ENCODE results near the gene CDK19. TPM values are rescaled to one million over a fixed set of nuclear protein-coding genes. Genes with fewer than 3 reads are reported as not detected.

CDK19 gene
- total and polyA plus RNA-seq, 9 of the 15 experiments (the other 6 are each of a cell fraction or from before 2014, with no cell fraction given), result 3.8 to 15.2 (median 7.4) TPM

GRCh38 chr6:110815411-110816409, at the start of gene CDK19 (continued):
- peak; percentile 75 for TF ChIP-seq ZNF592 (IDR thresholded peaks at IDR 0.05)
- TF ChIP-seq HNRNPUL1 (IDR thresholded peaks at IDR 0.05; ENCODE audit: low read length), result no peak
- TF ChIP-seq HNRNPH1 (optimal IDR thresholded peaks at IDR 0.05; ENCODE audit: low read depth, low read length), result no peak
- TF ChIP-seq ZNF175 (CRISPR knock-in tag; IDR thresholded peaks at IDR 0.05; ENCODE audit: low read depth), result peak; percentile 26; the same call in 1 of the 2 replicates
- TF ChIP-seq ZNF143 (CRISPR knock-in tag; IDR thresholded peaks at IDR 0.05), result peak; percentile 91
- TF ChIP-seq PTTG1 (tag; IDR thresholded peaks at IDR 0.05; ENCODE audit: low read depth), result no peak
- TF ChIP-seq SP2 (IDR thresholded peaks at IDR 0.05; ENCODE audit: extremely low read depth, low read depth, low read length, poor library complexity, severe bottlenecking), result peak; percentile 37
- no peak for TF ChIP-seq TAF15 (IDR thresholded peaks at IDR 0.05; ENCODE audit: low read depth, low read length)
- no peak for TF ChIP-seq POLR3A (IDR thresholded peaks at IDR 0.05; ENCODE audit: borderline replicate concordance, extremely low read depth, insufficient read depth, insufficient read length)
- TF ChIP-seq HES1 (IDR thresholded peaks at IDR 0.05; ENCODE audit: low read depth), result peak; percentile 32; the same call in 1 of the 2 replicates

All from K562 (cell line).